Retinal pigment epithelial cell (primary cell): ENCODE measurements around the gene AAR2.

Experiments used
- DNase-seq: peaks from one replicate; pipeline ENCODE4 v3.0.0-alpha.2; 2010; ENCODE audit warnings: low read depth
- H3K4me3 ChIP-seq: 2 replicates; pipeline ENCODE4 v1.5.1; 2011; ENCODE audit warnings: mild to moderate bottlenecking, low read length, control low read depth, moderate library complexity
- TF ChIP-seq, protein P1 (sequence below): conservative IDR thresholded peaks from 2 replicates; pipeline ENCODE4 v1.5.1; 2011; ENCODE audit warnings: low read depth, low read length, control low read depth, inconsistent platforms

Gene AAR2

DNA sequence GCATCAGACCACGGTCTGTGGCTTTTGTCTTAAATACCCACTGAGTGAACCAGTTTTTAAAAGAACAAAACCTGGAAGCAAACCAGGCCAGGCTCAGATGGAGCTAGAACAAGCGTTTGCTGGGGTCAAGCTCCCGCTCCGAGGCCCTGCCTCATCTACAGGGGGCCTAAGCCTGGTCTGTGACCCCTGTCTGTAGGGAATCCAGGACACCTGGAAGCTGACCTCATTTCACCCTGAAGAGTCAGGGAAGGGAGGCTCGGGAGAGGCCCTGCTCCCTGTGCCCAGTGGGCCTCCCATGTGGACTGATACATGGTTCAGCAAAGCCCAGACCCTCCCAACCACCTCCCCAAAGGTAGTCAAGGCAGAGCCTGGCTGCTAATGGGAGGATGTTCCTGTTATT lies 43.1 kb downstream of the AAR2 start:
- DNase-seq, result no peak
- no peak overlapping the region for H3K4me3 ChIP-seq
- TF ChIP-seq, protein P1, sequence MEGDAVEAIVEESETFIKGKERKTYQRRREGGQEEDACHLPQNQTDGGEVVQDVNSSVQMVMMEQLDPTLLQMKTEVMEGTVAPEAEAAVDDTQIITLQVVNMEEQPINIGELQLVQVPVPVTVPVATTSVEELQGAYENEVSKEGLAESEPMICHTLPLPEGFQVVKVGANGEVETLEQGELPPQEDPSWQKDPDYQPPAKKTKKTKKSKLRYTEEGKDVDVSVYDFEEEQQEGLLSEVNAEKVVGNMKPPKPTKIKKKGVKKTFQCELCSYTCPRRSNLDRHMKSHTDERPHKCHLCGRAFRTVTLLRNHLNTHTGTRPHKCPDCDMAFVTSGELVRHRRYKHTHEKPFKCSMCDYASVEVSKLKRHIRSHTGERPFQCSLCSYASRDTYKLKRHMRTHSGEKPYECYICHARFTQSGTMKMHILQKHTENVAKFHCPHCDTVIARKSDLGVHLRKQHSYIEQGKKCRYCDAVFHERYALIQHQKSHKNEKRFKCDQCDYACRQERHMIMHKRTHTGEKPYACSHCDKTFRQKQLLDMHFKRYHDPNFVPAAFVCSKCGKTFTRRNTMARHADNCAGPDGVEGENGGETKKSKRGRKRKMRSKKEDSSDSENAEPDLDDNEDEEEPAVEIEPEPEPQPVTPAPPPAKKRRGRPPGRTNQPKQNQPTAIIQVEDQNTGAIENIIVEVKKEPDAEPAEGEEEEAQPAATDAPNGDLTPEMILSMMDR, result no peak

DNA sequence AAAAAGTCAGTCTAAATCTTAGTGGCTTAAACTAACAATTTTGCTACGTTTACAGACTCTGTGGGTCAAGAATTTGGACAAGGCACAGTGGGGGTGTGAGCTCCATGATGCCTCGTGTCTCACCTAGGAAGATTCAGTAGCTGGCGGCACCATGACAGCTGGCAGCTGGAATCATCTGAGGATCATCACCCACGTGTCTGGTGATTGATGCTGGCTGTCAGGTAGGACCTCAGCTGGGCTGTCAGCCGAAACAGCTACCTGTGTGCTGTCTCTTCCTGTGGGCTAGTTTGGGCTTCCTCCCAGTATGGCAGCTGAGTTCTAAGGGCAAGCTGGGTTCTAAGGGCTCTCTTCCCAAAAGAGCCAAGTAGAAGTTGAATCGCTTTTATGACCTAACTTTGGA lies 43.5 kb downstream of the AAR2 start:
- no peak overlapping the region for H3K4me3 ChIP-seq
- DNase-seq, result no peak
- TF ChIP-seq, protein P1, result no peak

DNA sequence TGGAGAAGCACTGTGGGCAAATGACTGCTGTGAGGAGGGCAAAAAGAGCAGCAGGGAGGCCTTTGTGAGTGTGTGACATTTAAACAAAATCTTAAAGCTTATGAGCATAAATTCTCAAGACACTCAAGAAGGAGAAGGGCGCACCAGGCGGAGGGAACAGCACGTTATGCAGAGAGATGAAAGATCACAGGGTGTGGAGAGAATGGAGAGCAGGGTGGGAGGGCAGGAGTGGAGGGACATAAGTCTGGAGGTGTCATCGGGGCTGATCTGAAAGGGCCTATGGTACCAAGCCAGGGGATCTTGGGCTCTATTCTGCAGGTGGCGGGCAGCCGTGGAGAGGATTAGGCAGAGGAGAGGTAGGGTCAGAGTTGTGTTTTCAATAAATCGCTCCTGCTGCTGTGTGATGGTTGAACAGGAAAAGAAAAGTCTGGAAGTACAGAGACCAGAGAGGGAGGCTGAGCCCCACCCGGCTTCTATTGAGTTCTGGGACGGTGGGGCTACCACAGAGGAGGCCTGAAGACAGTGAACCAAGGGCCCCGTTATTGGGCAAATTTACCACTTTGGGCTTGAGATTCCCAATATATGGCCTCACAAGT lies 45.6 kb downstream of the AAR2 start:
- no peak for DNase-seq
- no peak overlapping the region for H3K4me3 ChIP-seq
- TF ChIP-seq, protein P1, result no peak

DNA sequence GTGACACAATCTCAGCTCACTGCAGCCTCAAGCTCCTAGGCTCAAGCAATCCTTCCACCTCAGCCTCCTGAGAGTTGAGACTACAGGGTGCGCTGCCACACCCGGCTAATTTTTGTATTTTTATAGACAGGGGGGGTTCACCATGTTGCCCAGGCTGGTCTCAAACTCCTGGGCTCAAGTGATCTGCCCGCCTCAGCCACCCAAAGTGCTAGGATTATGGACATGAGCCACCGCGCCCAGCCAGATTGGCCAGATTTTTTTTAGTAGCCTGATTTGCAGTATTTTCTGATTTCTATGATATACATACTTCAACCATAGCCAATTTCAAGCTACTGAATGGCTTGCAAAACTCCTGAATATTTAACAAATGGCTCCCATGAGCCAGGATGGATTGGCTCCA lies 48.5 kb downstream of the AAR2 start:
- TF ChIP-seq, protein P1, result no peak
- no peak for DNase-seq
- no peak overlapping the region for H3K4me3 ChIP-seq

DNA sequence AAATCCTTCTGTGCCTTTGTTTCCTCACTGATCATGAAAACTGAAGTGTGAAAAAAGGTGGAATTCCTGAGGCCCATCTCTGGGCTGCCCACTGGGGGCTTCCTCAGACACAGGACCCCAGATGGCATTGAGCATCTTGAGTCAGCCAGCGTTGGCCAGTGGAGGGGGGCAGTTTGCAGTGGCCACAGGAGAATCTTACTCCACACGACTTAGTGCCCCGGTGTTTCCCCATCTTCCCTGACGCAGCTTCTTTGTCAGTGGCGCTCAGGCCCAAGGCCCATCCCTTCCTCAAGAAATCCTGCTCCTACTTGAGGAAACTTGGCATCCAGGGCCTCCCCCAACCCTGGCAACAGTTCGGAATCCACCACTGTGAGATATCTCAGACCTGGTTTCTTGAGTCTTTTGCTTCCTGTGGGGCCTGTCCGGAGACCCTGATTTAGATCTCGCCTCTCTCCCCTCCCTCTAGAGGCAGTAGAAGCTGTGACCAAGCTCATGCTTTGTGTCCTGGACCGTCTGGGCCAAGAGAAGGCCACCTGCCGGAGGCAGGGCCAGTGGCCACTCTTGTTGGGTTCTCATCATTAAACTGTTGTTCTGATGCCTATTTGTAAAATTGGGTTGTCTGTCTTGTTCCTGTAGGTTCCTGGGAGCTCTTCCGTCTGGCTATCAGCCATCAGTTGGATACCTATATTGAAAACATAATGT lies 49.6 kb downstream of the AAR2 start:
- TF ChIP-seq, protein P1, result no peak
- no peak for DNase-seq

DNA sequence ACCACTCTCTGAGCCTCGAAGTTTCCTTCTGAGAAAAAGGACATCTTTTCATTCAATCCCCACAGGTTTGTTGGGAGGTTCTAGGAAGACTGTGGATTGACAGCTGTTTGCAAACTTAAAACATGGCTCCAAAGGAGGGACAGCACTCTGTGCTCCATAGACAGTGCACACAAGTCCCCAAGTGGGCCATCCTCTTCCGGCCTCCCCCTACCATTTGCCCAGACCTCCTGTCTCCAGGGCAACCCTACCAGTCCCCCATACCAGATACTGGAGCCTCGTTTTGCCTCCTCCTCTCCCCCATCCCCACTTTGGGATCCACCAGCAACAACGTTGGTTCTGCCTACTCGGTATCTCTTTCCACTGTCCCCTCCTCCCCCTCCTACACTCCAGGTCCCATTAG lies 61.4 kb downstream of the AAR2 start:
- DNase-seq, result no peak
- TF ChIP-seq, protein P1, result no peak
- H3K4me3 ChIP-seq, result no peak overlapping the region

More for the DNA sequence above, 49.6 kb downstream of the AAR2 start:
- H3K4me3 ChIP-seq, result no peak overlapping the region

DNA sequence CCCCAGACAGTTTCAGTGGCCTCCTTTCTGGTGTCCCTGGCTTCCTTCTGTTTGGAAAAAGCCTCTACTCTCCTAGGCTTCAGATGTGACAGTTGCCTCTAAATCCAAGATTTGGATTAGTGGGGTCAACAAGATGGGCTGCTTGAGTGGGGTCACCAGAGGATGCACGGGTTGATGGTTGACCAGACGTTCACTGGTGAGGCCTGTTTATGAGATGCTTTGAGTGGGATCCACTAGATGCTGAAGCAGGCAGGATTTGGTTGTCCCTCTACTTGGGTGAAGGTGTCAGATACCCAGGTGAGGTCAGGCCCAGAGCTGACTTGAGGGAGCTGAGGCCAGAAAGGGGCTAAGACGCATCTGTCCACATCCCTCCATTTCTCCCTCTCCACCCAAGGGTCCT lies 61.8 kb downstream of the AAR2 start:
- TF ChIP-seq, protein P1, result no peak
- no peak overlapping the region for H3K4me3 ChIP-seq
- DNase-seq, result no peak
